Uterus (tissue), 2 donors: ENCODE results near the gene CAMK1D.

Experiments
- CTCF ChIP-seq, 4 experiments: fragments of 200-600 bp in 2 of 4; fragments of 450-650 bp in 2 of 4; sonication (generic) in 2 of 4; IDR thresholded peaks; one replicate each; pipeline ENCODE4 v1.5.1; 2016 to 2019; ENCODE audit warnings: antibody characterized with exemption in 4 of 4, mild to moderate bottlenecking in 2 of 4, moderate library complexity in 1 of 4
- POLR2A ChIP-seq, 2 donors: fragments of 450-650 bp; IDR thresholded peaks; one replicate each; pipeline ENCODE4 v1.6.1; 2016; ENCODE audit warnings: antibody characterized with exemption in 2 of 2, mild to moderate bottlenecking in 1 of 2, moderate library complexity in 1 of 2

- no peak for TF ChIP-seq CTCF (IDR thresholded peaks at IDR 0.05)
- TF ChIP-seq POLR2A (IDR thresholded peaks at IDR 0.05): no peak
Observed at GRCh38 chr10:12409161-12409560, 59.8 kb downstream of the CAMK1D start.
